Stimulated activated CD4-positive, alpha-beta T cell treated with anti-CD3 and anti-CD28 coated beads, Interleukin-12 subunit alpha, Interleukin-12 subunit beta, amount 100 ng/mL, for 4 hours (primary cell): Measurements from ENCODE around the gene SFT2D1.
A peak's percentile ranks its signal among the peaks of the same experiment; 100 is the strongest.

Source experiments
- DNase-seq: peaks from one replicate; pipeline ENCODE4 v3.0.0-alpha.2; 2020

Gene SFT2D1

GRCh38 chr6:166275714-166276166 is 66.6 kb downstream of the SFT2D1 start:
- peak; percentile 84 for DNase-seq

DNA sequence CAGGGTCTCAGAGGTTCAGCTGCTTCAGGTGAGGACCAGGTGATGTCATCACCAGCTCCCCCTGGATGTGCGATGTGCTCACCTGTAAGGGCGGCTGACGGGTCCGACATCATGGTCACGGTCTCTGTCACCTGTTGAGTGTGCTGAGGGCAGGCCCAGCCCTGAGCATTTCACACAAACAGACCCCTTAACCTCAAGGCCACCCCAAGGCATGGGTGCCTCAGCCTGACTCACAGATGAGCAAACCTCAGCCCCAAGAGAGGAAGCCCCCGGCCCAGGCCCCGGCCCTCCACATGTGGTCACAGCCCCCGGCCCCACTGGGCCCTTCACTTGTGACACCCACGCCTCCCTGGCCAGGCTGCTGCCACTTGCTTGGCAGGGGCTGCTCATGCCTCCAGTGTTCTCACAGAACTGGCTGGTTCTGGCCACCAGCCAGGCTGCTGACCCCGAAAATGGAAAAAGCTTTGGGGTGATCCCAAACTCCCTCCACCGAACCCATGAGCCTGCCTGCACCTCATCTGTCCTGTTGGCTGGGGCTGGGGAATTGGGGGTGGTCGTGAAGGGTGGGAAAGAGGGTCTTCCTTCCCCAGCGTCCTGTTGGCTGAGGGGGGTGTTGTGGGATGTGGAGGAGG is 67.5 kb downstream of the SFT2D1 start:
- DNase-seq, result no peak

- no peak for DNase-seq
Observed at GRCh38 chr6:166274163-166274562, 68.2 kb downstream of the SFT2D1 start.

- DNase-seq, result no peak
Observed at GRCh38 chr6:166271376-166271765, 71.0 kb downstream of the SFT2D1 start.

- no peak for DNase-seq
Observed at GRCh38 chr6:166270706-166271375, 71.5 kb downstream of the SFT2D1 start.
